Measurements from ENCODE around the gene PPP1R12A.
"Not testable (repeated sequence)": the region's sequence is repeated elsewhere in the genome, so short reads cannot be mapped to it uniquely, and the experiment has no call there.

Gene PPP1R12A

DNA sequence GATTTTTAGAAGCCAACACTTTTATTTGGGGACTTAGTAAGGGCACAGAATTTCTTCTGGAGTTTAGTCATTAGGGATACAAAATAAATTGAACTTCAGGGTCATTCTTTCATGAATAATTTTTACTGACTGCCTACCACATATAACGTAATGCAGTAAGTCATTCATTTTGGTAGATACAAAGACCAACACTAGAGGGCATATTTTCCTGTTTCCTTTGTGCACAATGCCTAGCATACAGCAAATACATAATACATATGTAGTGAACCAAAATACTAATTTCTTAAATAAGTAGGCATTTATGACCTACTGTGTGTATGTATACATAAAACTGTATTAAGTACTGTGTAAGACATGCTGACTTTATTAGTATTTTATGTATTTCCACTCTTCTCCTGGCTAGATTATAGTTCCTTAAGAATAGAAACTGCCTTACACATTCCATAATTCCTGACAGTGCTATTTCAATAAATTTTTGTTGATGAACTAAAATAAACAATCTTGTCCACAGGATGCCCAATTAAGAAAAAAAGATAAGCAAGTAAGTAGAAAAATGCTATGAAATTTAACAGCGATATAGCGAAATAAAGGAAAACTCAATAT lies 47.9 kb downstream of the PPP1R12A start:
- no peak for DNase-seq

DNA sequence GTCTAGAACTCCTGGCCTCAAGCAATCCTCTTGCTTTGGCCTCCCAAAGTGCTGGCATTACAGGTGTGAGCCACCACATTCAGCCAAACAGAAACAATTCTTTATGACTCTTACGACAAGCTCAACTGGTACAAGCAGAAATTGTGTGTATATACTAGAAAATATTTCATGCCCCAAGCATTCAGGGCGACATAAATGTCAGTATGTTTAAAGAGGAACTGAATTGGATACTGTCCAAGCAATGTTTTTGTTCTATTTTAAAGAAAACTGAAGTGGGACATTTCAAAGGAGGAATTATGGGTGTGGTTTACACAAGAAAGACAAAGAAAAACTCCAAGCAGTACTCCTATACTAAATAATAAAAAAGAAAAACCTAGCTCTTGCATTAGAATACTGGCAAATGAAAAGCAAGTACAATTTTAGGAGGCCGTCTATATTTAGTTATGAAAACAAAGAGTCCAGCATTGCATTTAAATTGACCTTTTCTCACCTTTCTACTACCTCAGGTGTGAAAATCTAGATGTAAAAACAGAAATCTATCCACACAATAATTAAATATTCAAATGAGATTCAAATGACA lies 48.9 kb downstream of the PPP1R12A start:
- no peak for DNase-seq

DNA sequence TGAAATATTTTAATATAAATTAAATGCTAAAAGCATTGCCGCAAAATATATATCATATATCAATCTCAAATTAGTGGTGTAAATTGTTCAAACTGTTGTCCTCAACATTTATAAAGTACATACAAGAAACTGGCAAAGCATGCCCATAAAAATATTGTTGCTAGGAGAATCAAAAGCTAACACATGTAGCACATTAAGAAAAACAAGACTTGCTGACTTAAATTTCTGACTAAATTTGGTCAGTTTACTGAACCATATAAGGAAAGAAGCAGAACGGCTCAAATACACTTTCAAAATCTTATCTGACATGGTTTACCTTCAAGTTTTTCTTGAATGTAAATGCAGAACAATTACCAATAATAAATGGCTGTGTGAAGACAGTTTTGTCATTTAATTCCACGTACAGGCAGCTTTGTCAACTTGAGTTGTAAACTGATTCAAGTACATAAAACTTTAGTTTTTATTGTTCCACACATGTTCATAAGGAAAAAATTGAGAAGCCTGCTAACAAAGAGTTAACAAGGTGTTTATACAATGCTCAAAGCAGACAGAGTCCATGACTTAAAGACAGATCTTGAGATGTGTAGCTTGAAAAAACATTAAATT lies 50.4 kb downstream of the PPP1R12A start:
- no peak for DNase-seq

DNA sequence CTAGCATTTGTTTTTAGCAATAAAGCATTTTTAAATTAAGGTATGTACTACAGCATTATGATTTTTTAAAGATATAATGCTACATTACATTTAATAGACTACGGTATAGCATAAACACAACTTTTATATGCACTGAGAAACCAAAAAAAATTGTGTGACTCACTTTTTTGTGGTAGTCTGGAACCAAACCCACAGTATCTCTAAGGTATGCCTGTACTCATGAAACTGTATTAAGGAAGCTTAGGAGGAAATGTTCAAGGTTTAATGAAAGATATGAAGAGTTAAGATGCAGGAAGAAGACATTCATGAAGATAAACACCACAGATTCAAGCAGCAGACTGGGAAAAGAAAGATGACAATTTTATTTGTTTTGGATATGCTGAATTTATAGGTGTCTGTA lies 51.7 kb downstream of the PPP1R12A start:
- no peak for DNase-seq

DNA sequence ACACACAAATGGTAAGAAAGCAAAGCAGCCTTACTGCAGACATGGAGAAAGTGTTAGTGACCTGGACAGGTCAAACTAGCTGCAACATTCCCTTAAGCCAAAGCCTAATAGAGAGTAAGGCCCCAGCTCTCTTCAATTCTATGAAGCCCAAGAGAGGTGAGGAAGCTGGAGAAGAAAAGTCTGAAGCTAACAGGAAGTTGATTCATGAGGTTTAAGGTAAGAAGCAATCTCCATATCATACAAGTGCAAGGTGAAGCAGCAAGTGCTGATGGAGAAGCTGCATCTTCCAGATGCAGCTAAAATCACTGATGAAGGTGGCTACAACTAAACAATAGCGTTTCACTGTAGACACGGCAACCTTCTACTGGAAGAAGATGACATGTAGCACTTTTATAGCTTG lies 53.5 kb downstream of the PPP1R12A start:
- no peak for DNase-seq

DNA sequence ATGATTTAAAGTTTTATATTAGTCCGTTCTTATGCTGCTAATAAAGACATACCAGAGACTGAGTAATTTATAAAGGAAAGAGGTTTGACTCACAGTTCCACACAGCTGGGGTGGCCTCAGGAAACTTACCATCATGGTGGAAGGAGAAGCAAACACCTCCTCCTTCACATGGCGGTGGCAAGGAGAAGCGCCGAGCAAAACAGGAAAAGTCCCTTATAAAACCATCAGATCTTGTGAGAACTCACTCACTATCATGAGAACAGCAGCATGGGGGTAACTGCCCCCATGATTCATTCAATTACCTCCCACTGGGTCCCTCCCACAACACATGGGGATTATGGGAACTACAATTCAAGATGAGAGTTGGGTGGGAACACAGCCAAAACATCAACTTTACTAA lies 56.4 kb downstream of the PPP1R12A start:
- not testable (repeated sequence) for DNase-seq

DNA sequence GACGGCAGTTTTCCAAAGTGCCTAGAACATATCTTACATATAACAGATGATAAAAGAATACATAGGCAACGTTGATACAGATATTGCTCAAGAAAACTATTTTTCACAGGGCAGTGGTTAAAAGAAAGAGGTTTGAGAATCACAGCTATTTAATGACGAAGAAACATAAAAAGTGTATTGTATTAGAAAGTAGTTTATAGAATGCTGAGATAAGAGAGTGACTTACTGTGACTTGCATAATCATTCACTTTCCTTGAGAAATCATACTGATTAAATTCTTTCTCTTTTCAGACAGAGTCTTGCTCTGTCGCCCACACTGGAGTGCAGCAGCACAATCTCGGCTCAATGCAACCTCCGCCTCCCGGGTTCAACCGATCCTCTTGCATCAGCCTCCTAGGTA lies 57.7 kb downstream of the PPP1R12A start:
- DNase-seq: no peak

DNA sequence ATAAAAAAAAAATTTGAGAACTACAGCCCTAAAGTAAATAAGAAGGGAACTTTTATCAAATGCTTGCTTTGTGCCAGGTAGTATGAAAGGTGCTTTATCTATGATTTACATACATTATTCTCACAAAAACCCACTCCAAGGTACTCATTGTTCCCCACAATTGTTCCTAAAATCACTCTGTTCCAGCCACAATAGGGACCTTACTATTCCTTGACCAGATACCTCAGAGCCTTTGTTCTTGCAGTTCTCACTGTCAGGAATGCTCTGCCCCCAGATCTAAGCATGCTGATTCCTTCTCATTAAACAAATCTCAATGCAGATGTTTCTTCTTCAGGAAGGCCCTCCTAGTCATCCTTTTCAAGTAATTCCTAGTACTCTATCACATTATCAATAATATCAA lies 60.2 kb downstream of the PPP1R12A start:
- DNase-seq: no peak

DNA sequence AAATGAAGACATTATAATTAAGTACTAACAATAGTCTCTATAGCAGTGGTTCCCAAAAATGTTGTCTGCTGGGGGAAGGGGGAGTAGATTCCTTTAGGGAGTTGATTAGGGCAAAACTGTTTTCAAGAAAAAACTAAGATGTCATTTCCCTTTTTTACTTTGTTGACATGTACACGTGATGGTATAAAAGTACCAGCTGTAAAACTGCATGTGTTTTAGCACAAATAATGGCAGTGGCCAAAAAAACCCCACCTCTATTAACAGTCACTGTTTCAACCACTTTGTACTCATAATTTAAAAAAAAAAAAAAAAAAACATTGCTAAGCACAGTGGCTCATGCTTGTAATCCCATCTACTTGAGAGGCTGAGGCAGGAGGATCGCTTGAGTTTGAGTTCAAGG lies 61.7 kb downstream of the PPP1R12A start:
- no peak for DNase-seq

DNA sequence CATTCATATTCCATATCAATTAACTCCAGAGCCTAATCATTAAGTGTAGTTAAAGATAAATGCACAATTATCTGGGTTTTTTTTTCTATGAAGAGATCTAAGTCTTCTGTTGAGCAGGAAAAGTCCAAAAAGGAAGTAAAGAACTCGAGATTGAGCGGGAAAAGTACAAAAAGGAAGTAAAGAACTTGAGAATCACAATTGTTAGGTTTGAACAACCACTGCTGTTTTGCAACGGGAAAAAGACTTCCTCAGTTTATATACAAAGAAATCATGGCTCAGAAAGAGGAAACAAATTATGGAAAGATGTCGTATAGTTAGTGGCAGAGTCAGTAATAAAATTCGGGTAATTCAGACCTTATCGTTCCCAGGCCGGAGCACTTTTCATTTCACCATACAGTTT lies 63.3 kb downstream of the PPP1R12A start:
- no peak for DNase-seq

DNA sequence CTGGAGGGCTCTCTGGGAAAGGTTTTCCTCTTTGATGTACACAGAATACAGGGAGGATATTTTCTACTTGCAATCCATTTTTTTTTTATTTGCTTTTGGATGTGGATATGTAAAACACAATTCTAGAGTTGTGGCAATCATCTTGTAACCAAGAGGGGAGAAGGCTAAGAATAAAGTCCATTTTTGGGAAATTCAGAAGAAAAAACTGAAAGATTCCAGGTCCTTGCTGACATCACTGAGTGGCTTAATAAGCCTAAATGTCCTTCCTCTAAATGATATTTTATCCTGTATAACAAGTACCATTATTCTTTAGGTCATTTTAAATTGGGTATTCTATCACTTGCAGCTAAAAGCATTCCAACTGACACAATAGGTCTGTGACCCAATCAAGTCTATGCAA lies 64.0 kb downstream of the PPP1R12A start:
- no peak for DNase-seq

DNA sequence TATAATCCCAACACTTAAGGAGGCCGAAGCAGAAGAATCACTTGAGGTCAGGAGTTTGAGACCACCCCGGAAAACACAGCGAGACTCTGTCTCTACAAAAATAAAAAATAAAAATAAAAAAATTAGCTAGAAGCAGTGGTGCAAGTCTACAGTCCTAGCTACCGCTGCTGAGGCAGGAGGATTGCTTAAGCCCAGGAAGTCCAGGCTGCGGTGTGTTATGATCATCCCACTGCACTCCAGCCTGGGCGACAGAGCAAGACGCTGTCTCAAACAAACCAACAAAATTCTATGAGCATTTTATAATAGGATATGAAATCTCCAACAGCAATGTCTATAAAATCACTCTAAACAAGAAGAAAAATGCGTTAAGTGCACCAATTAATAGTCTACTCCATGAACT lies 75.3 kb downstream of the PPP1R12A start:
- DNase-seq: no peak

DNA sequence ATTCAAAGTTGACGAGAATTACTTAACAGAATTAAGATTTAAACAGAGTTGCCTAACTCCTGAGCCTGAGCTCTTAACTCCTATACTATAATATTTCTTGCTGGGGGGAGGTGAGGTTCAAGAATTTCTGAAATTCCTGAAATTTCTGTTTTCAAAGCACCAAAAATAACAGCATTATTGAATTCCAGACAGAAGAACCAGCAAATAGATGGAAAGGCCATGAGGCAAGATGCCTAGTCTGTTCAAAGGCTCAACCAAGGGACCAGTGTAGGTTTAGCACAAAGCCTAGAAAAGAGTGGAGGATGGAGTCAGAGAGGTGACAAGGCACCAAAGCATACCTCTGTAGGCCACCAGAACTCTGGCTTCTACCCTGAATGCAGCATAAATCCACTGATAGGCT lies 76.4 kb downstream of the PPP1R12A start:
- no peak for DNase-seq

DNA sequence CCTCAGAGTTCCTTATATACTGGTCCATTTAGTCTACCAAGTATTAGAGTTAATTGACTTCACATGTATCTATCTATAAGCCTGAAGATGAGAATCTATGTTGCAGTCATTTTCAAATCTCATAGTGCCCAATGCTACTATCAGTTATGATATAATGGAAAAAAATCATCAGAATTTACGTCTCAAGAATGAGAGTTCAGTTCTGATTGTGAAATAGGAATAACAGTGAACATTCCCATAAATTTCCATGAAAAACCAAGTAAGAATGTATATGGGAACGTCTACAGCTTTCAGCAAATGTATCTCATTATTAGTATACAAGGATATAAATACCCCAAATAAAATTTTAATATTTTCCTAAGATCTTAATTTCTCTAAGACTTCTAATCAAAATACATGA lies 77.2 kb downstream of the PPP1R12A start:
- no peak for DNase-seq

DNA sequence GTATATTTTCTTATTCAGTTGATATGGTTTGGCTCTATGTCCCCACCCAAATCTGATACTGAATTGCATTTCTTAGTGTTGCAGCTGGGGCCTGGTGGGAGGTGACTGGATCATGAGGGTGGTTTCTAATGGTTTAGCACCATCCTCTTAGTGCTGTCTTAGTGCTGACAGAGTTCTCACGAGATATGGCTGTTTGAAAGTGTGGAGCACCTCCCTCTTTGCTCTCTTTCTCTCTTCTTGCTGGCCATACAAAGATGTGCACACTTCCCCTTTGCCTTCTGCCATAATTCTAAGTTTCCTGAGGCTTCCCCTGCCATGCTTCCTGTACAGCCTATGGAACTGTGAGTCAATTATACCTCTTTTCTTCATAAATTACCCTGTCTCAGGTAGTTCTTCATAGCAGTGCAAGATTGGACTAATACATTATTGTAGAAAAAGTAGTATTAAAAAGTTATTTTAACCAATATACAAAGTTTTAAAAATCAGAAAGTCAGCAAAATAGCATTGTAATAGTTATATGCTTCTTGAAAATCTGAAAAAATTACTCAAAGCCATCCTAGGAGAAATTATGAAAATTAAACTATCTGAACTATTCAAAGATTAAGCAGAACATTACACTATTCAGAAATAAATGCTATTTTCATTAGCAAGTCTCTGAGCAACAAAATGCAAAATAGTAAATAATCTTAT lies 84.1 kb downstream of the PPP1R12A start:
- DNase-seq: no peak

DNA sequence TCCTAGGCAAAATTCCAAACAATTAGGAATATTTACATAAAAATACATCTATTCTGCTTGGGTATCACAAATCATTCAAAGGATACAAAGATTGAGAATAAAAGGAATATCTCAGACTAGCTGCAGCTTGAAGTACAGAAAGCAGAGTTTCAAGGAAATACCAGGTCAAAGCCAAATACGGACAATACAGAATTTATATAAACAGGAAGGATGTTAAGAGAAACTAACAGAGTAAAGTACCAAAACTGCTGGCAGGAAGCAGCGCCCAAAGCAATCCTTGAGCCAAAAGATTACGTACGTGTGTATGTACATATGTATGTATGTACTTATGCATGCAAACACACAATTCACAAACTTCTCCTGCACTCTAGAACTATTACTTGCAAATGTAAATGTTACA lies 86.6 kb downstream of the PPP1R12A start:
- DNase-seq: no peak

DNA sequence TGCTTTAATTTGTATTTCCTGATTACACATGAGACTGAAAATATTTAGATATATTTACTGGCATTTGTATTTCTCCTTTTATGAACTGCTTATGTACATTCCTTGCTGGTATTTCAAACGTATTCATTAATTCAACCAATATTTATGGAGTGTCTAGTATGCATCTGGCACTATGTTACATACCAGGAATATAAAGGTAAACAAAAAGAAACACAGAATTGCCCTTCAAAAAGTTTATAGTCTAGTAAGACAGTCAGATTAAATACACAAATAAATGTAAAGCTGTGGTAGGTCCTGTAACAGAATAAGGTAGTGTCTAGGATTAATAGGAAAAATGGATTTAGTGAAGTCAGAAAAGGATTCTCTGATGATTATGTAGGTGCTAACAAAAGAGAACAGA lies 87.5 kb downstream of the PPP1R12A start:
- no peak for DNase-seq

DNA sequence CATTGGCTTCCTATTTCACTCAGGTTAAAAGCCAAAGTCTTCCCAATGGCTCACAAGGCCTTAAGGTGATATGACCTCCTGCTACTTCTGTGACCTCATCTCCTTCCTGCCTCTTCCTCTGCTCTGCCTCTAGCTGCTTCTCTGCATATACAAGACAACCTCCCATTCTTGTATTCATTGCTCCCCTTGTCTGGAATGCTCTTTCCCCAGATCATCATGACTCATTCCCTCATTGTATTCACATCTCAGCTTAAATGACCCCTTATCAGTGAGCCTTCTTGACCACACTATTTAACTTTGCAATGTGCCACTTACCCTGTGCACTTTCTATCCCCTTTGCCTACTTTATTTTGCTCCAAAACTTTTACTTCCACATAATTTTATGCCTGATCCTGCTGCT lies 90.2 kb downstream of the PPP1R12A start:
- no peak for DNase-seq

DNA sequence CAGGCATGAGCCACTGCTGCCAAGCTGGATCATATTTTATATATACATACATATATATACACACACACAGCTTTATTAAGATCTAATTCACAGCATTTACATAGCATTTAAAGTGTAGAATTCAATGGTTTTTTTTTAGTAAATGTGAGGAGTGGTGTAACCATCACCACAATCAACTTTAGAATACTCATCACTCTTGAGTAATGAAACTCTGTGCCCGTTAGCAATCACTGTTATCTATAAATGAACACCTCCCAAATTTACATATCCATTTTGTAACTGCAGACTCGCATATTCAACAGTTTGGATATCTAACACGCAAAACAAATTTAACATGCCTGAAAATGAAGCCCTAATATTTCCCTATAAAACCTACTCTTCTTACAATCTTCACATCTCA lies 90.9 kb downstream of the PPP1R12A start:
- no peak for DNase-seq

DNA sequence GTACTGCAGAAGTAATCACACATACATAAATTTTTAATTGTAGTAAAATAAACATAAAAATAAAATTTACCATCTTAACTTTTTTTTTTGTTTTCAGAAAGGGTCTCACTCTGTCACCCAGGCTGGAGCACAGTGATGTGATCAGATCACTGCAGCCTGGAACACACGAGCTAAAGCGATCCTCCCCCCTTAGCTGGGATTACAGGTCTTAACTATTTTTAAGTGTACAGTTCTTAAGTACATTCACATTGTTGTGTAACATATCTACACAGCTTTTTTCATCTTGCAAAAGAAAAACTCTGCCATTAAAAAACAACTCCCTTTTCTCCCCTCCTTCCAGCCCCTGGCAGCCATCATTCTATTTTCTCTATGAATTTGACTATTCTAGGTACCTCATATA lies 92.3 kb downstream of the PPP1R12A start:
- DNase-seq: no peak

DNA sequence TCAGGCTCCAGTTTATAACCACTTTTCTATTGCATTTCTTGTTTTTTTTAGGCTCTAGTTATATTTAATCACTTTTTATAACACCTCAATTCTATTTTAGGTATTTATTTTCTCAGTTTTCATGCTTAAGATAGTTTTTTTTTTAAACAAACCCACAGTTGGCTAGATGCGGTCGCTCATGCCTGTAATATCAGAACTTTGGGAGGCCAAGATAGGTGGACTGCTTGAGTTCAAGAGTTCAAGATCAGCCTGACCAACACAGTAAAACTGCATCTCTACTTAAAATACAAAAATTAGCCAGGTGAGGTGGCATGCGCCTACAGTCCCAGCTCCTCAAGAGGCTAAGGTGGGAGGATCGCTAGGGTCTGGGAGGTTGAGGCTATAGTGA lies 93.0 kb downstream of the PPP1R12A start:
- DNase-seq: no peak

DNA sequence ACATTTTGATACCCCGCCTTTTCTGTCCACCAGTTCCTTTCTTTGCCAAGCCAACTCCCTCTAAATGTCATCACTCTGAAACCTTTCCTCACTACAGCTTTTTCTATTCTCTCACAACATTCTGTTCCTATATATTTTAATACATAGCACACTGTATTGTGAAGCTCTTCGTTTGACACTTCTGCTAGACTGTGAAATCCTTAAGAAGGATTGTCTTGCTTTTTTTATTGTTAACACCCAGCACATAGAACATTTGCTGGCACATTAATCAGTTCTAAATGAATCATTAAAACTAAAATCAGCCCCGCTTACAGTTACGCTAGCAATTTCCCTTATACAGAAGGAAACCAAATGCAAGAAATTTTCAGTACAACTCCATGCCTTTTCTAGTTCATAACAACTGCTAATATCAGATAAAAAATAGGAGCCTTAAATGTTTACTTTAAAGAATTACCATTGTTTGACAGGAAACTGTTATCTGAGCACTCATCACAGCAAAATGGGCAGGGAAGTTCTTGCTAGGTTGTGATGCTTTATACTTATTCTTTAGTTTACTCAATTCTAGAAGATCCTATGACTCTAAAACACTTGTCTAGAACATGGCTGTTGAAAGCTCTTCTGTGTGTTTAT lies 93.5 kb downstream of the PPP1R12A start:
- no peak for DNase-seq

DNA sequence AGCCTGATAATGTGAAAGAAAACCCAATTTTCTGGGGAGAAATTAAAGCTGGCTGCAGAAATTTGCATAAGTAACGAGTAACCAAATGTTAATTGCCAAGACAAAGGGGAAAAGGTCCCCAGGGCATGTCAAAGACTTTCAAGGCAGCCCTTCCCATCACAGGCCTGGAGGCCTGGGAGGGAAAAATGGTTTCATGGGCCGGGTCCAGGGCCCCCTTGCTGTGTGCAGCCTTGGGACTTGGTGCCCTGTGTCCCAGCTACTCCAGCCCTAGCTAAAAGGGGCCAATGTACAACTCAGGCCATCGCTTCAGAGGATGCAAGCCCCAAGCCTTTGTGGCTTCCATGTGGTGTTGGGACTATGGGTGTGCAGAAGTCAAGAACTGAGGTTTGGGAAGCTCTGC lies 96.5 kb downstream of the PPP1R12A start:
- DNase-seq: no peak

DNA sequence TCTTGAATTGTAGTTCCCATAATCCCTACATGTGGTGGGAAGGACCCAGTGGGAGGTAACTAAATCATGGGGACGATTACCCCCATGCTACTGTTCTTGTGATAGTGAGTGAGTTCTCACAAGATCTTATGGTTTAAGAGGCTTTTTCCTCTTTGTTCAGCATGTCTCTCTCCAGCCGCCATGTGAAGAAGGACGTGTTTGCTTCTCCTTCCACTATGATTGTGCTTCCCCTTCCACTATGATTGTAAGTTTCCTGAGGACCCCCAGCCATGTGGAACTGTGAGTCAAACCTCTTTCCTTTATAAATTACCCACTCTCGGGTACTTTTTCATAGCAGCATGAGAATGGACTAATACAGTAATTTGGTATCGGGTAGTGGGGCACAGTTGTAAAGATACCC lies 97.3 kb downstream of the PPP1R12A start:
- DNase-seq: no peak

Measured in DMS79 (cell line).